HG02885 (cell line): ENCODE results near the gene FGF14.

Experiments used
- ATAC-seq: cut with Tn5 transposase; IDR thresholded peaks from one replicate; pipeline ENCODE4 v1.9.1; 2021; ENCODE audit warnings: mild to moderate bottlenecking; ENCODE audit not compliant: unreplicated experiment, poor library complexity

FGF14 gene

DNA sequence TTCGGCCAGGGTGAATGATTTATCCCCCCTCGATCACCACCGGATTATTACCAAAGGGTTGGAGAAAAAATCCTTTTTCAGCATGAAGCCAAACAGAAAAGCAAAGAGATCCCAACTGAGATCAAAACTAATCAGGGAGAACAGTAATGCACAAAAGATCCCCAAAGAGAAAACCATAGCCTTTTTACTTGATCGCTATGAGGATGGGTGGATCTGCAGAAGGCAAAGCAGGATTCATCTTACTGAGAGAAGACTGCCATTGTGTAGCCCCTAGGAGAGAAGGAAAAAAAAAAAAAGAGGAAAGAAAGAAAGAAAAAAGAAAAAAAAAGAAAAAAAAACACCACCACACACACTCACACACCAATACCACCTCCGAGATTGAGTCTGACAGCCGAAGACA is at the start of gene FGF14:
TSS of gene FGF14 (minus strand) at position 283 of the 400 bp plus-strand sequence.
- no peak for ATAC-seq

DNA sequence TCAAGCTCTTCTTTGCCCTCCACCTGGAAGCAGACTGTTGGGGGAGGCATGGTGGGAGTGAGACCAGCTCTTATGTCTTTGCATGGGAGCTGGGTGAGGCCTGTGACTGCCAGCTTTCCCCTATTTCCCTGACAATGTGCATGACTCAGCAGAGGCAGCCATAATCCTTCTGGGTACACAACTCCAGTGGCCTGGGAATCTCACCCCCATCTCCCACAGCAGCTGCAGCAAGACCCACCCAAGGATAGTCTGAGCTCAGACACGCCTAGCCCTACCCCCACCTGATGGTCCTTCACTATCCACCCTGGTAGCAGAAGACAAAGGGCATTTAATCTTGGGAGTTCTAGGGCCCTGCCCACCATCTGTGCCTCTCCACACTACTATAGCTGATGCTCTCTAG is 41.4 kb upstream of the FGF14 start:
- ATAC-seq: no peak

DNA sequence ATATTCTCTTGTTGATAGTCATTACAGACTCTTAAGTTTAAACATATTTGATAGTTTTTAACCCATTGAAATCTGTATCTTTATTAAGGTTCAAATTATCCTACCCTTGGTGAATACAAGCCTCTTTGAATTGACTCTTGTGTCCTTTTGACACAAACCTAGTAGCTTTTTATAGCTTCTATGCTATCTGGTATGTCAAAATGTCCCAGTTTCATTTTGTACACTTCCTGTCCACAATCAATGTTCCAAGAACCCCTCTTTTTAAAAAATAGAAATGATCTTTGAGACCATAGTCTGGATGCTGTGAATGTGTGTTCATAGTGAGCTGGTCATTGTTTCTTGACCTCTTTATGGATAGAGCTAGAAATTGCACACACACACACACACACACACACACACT is 39.2 kb upstream of the FGF14 start:
- ATAC-seq: no peak

DNA sequence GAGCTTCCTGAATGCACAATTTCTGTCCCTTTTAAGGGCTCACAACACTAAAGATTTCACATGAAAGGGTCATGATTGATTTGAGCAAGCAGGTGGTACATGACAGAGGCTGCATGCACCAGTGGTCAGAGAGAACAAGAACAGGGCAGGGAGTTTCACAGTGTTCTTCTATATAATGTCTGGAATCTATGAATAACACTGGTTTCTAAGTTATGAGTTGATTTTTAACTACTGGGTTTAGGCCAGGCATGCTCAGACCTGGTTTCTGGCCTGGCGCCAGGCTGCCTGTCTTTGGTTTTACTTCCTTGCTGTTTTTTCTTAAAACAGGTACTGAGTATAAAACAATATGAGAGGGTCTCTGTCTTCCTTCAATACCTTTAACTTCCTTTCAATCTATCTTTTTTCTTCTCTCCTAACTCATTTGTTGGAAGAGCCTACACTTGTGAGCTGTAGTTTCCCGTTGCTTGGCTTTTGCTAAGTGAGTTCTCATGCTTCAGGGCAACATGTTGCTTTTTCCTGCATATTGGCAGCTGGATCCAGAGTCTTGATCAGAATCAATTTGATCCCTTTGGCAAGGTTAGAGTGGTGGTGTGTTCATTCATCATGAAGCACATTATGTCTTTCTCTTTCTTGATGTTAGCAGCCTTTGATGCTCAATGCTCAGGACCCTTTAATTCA is 38.5 kb upstream of the FGF14 start:
- no peak for ATAC-seq

DNA sequence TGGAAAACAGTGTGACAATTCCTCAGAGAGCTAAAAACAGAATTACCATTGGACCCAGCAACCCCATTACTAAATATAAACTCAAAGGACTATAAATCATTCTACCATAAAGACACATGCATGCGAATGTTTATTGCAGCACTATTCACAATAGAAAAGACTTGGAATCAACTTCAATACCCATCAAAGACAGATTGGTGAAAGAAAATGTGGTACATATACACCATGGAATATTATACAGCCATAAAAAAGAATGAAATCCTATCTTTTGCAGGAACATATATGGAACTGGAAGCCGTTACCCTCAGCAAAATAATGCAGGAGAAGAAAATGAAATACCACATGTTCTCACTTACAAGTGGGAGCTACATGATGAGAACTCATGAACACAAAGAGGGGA is 20.8 kb upstream of the FGF14 start:
- ATAC-seq: no peak

DNA sequence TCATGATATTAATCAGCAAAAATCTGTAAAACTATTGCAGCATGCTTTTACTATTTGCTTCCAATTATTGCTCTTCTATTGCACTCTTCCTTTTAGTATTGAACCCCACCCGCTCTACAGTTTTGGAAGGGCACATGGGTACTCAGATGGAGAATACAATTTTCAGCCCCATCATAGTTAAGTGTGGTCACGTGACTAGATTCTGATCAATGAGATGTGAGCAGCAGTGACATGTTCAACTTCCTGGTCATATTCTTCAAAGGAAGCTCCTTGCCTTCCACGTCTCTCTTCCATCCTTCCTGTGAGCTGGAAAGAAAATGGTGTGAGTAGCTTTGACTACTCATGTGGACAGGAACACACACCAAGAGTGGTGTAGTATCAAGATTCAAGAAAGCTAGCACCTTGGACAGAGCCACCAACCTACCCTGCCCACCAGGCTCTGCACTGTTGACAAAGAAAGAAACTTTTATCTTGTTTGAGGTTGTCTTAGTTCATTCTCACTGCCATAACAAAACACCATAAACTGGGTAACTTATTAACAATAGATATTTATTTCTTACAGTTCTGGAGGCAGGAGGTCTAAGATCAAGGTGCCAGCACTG is 3.8 kb upstream of the FGF14 start:
- no peak for ATAC-seq

DNA sequence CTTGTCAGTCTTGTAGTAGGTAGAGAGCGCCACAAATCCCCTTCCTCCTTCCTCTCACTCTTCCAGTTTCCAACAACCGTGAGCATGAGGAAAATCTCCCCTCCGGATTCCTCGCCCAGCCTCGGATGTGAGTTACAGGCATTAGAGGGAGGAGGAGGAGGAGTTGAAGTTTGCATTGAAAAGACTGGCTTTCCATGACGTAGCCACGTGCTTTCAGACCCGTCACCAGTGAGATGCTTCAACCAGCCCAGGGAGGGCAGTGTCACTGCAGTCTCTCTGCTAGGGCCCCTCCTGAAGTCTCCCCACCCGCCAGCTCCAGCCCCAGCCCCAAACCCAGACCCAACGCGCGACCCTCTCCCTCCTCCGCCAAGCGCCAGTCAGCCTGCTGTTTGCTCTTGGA is 442 bp upstream of the FGF14 start:
- ATAC-seq: peak; percentile 35

DNA sequence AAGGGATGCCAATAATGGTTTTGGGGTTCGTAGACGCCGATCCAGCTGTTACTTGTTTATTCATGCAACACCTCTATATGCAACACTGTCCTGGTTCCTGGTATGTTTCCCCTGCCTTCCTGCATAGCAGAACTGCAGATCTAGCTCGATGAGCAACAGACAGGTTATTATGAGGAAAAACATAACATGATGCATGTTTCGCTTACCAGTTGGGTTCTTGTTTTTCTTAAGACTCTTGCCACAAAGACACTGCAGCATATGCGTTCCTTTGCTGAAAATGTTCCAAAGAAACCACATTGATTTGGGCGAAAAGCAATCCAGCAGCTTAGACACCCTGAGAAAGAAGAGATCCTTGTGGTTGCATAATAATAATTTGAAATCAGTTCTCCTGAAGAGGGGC is 583 bp downstream of the FGF14 start:
- no peak for ATAC-seq

DNA sequence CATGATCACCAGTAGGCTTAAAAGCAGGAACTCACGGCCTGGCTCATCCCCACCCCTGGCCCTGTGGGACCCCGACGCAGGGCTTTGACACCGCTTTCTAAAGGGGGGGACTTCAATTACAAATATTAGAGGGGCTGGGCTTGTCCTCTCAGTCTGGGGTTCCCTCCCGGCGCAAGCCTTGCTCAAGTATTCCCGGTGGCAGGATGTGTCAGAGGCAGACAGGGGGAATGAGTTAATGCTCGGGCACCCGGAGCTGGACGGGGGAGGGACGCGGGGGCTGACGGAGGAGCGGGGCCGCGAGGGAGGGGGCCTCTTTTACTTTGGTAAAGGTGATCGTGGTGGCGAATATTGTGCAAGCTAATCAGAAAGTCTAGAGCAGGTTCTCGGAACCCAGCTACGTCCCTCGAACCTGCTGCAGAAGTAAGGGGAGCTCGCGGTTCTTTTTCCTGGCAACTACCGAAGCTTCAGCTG is 1.1 kb downstream of the FGF14 start:
- ATAC-seq: peak; percentile 4

DNA sequence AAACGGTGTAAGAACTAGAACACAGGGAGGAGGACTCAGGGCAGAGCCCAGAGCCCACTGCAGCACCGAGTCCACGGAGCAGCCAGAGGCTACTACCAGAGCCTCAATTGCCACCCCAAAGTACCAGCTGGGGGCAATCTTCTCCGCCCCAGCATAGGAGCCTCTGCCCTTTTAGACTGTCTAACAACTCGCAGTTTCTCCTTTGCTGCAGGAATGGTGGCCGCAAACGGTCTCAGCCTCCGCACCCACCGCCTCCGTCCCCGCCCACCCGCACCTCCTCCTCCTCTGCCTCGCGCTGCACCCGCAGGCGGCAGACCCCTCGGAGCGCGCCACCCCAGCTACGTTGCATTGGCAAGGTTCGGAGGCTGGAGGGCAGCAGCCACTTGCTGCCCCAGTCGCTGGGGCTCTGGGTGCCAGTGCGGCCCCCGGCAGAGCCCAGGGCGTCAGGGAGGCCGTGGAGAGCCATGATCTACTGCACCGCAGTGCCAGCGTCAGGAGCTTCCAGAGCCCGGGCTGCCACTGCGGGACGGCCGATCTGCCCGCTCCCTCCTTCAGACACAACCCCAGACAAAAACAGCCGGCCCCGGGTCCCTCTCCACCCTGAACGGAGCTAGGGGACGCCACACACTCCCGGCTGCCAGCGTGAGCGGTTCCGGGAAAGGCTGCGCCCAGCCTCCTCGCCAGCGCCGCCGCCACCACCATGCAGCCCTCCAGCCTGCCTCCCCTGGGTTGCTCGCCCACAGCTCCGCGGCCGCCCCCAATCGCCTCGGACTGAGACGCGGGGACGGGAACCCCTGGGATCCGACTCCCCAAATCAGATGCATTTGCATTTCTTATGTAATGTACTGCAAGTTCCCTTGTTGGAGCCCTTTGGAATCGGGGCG is 1.8 kb downstream of the FGF14 start:
- peak; percentile 33 for ATAC-seq

DNA sequence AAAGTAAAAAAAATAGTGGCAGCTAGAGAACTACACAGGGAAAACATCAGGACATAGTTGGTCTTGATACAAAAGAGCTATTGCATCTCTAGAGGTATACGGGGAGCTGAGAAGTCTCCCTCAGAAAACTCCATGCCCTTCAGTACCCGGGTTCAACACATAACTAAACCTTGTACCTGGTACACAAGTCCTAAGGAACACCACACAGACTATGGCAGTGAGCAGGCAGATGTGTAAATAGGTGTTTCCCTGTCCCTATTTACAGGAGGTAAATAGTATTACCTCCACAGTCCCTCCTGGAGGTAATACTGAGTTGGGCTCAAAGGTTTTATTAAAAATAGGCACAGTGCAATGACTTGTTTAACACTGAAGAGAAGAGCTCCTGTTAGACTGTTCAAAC is 5.9 kb downstream of the FGF14 start:
- ATAC-seq: no peak

DNA sequence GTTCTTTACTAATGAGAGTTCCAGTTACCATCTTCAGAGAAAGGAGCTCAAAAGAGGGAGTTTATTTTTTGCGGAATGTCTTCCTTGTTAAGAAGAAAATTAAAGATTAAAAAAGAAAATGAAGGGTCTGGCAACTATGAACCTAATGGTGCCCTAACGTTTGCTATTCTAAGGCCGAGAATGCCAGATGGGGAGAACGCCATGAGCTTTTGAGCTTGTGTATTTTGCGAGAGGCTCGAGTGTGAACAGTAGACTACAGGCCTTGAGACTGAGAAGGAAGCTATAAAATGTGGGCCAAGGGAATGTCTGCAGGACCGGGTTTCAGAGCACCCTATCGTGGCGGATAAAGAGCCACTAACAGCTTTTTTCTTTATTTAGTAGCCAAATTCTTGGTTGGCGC is 6.7 kb downstream of the FGF14 start:
- no peak for ATAC-seq

DNA sequence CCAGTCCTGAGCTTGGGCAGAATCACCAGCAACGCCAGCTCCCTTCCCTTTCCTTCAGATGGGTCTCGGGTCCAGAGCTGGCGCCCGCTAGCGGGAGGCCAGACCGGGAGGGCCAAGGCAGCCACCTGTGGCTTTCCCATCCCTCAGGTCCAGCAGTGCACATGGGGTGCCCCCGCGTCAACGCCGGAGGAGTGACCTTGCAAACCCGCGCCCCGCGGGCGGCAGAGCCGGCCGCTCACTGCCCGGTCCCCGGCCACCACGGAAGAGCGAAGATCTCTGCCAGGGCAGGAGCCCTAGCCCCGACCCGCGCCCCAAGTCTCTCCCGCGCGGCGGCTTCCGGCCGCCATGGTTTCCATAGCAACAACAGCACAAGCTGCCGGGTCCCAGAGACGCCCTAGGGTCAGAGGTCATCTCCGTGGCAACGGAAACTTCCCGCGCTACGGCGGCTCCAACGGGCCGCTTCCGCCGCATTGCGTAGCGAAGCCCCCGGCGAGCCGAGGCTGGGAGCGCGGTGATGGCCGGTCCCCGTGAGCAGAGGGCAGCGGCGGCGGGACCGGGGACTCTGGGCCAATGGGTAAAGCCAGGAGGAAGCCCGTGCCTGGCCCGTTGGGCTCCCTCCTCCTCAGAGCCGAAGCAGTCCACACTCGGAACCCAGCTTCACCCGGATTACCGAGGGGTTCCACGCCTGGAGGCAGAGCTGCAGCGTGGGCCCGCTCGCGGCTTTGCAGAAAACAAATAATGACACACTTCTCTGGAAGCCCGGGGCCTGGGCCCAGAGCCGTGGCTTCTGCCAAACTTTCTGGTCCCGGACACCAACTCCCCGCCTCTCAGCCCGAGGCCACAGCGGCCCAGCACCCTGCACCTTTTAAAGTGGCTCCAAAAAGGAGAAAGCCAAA is 7.4 kb downstream of the FGF14 start:
- peak; percentile 95 for ATAC-seq

DNA sequence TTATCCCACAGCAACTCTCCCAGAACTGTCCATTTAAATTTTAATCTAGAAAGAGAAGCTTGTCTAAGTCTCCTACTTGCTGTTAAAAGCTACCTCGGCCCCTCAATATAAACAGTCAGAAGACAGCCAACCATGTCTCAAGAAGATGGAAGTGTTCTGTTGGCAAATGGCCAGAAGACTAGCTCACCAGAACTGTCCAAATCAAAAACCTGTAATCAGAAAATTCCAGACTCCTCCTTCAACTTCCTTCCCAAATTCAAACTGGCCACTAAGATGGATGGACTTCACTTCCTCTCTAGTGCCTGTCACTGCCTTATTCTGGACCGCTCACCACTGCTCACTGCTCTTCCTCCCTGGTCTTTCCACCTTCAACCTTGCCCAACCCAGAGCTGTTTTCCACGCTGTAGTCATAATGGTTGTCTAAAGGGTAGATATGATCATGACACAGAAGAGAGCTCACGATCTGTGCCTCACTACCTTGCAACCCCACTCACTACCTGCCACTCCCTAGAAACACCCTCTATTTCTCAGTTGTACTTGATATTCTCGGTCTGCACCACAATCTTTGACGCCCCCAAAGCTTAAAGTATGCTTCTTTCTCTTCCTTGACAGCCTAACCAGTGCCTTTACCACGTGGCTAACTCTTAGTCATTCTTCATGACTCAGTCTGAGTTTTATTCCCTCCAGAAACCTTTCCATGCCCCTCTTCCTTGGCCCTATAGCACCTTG is 9.2 kb downstream of the FGF14 start:
- no peak for ATAC-seq

DNA sequence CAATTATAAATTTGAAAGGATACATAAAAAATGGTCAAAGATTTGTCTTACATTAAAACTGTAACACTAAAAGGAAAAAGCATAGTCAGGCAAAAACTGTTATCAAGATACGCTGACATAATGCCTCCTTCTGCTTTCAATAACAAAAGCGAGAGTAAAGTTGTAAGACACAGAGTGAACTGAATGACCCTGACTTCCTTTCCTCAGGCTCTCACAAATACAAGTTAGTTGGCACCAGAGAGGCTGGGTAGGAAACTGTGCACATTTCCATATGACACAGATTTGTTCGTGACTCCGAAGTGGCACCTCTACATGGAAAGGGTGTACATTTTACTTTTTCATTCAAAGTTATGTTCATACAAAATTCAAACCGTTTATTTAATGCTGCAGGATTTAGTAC is 15.4 kb downstream of the FGF14 start:
- no peak for ATAC-seq

DNA sequence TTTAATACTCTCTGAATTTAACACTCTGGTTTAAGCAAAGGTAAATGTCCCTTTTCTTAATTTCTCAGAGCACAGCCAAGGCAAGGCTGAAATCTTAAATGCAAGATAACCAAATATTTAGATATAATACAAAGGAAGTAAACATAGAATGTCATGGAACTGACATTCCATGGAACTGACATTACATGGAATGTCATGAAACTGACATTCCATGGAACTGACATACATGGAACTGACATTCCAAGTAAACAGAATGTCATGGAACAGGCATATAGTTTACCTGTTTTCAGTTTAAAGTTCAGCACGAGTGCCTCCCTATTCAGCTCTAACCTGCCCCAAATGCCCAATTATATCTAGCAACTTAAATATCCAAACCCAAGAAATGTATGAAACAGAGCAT is 21.8 kb downstream of the FGF14 start:
- no peak for ATAC-seq

DNA sequence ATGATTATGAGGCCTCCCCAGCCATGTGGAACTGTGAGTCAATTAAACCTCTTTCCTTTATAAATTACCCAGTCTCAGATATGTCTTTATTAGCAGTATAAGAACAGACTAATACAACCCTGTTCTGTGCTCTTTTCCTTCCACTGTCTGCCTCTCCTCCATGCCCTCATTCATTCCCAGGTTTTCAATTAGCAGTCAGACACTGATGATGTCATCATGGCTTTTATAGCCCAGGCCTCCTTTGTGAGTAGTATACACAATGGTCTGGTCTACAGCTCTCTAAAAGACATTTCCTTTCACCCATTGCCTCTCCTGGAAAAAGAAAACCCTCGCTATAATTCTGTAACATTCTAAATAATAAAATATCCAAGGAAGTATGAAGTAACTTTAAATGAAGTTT is 25.5 kb downstream of the FGF14 start:
- no peak for ATAC-seq

DNA sequence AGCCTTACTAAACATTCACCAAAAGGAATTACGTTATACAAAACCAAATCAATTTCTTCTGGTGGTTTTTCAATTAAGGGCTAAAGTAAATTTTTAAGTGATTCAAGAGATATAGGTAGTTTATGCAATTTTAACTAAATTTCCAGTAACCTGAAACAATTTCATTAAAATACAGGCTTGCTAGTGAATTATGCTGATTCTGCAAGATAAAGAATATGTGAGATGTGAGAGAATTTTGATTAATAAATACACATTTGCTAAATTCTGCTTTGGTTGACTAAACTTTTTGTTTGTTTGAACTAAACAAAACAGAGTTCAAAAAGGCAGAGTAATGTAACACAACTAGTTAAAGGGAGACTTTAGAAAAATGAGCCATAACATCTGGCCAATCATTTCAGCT is 27.1 kb downstream of the FGF14 start:
- no peak for ATAC-seq

DNA sequence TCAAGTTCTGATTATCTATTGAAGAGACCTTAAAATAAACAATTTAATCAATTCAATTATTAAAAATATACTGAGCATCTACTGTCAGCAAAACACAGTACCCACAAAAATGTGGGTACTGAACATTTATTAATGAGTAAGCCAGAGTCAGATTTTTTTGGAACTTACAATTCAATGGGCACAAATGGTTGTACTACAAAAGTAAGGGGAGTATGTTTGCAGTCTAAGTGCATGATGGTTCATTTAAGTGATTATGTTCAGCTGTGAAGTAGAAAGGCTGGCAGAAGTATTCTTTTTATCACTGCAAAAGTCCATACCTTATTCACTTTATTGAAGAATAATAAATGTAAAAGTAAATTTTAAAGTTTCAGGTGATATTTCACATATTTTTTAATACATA is 27.6 kb downstream of the FGF14 start:
- ATAC-seq: no peak

DNA sequence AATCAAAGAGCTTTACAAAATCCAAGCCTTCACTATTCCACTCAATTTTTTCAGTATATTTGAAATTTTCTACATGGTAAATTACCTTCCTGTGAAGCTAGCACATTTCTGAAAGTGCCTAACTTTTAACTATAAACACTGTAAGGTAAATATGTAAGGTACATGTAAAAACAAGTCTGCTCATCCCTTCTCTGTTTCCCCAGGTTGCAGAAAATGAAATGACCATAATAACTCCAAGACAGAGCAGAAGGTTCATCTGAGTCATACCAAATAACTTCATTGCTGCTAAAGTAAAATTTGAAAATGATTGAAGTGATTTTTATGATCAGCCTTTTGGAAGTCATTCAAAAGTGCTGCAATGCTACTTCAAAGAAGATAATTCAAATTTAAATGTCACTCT is 28.6 kb downstream of the FGF14 start:
- no peak for ATAC-seq
